HUES48 (cell line): ENCODE results near the gene SMYD4.
"Not testable (repeated sequence)": the region's sequence is repeated elsewhere in the genome, so short reads cannot be mapped to it uniquely, and the experiment has no call there.

ENCODE experiments used
- H3K27ac ChIP-seq: one replicate; pipeline ENCODE4 v1.7.0; 2013; ENCODE audit warnings: low read depth, low read length, inconsistent platforms
- H3K27me3 ChIP-seq: 2 replicates; pipeline ENCODE4 v1.6.1; 2013; ENCODE audit warnings: mild to moderate bottlenecking, low read length; ENCODE audit not compliant: control insufficient read depth, insufficient read depth
- H3K36me3 ChIP-seq: 2 replicates; pipeline ENCODE4 v1.6.1; 2013; ENCODE audit warnings: low read length; ENCODE audit not compliant: control insufficient read depth, insufficient read depth
- H3K4me1 ChIP-seq: 2 replicates; pipeline ENCODE4 v1.6.1; 2013; ENCODE audit warnings: mild to moderate bottlenecking, low read length; ENCODE audit not compliant: control insufficient read depth, insufficient read depth
- H3K4me3 ChIP-seq: 2 replicates; pipeline ENCODE4 v1.5.1; 2013; ENCODE audit warnings: mild to moderate bottlenecking, low read depth, low read length
- H3K9ac ChIP-seq: 2 replicates; pipeline ENCODE4 v1.6.1; 2013; ENCODE audit warnings: mild to moderate bottlenecking, low read depth, low read length, moderate library complexity
- H3K9me3 ChIP-seq: 2 replicates; pipeline ENCODE4 v1.6.1; 2013; ENCODE audit warnings: low read length; ENCODE audit not compliant: control insufficient read depth, insufficient read depth

SMYD4 gene

GRCh38 chr17:1797846-1798245, 31.9 kb downstream of the SMYD4 start:
- H3K9me3 ChIP-seq, H3K27ac ChIP-seq, H3K27me3 ChIP-seq, H3K9ac ChIP-seq, H3K4me3 ChIP-seq, H3K4me1 ChIP-seq: not testable (repeated sequence)
- peaks cover 32% of the 10 kb centered on the region for H3K36me3 ChIP-seq

GRCh38 chr17:1797323-1797722, 32.4 kb downstream of the SMYD4 start:
- no peaks in the 10 kb centered on the region for H3K27me3 ChIP-seq
- no peaks in the 10 kb centered on the region for H3K9me3 ChIP-seq
- H3K36me3 ChIP-seq: peaks cover 29% of the 10 kb centered on the region
- H3K4me1 ChIP-seq: 0 out of 2 replicates have a peak, but pooled peaks cover 2% of the 10 kb centered on the region
- H3K27ac ChIP-seq: no peak overlapping the region
- no peak overlapping the region for H3K4me3 ChIP-seq
- no peak overlapping the region for H3K9ac ChIP-seq

DNA sequence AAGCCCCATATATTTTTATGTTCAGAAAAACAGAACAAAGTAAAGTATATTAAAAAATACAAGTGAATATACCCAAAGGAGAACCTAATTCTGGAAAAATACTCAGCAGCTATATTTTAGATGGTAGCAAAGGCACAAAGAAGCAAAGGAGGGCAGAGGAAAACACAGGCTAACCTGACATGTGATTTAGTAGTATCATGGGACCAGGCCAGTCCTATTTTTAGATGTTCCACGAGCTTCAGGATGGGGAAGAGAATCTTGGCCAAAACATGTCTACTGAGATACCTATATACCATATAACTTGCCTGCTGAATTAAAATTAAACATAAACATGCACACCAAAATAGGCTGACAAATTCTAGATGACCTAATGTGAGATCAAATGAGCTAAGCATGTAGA, 32.9 kb downstream of the SMYD4 start:
- Histone ChIP-seq H3K4me3 (no peak overlapping the region), H3K9ac (no peak overlapping the region), H3K9me3 (no peaks in the 10 kb centered on the region), H3K36me3 (peaks cover 24% of the 10 kb centered on the region), H3K27ac (no peak overlapping the region), H3K4me1 (0 out of 2 replicates have a peak, but pooled peaks cover 2% of the 10 kb centered on the region), H3K27me3 (no peaks in the 10 kb centered on the region)

DNA sequence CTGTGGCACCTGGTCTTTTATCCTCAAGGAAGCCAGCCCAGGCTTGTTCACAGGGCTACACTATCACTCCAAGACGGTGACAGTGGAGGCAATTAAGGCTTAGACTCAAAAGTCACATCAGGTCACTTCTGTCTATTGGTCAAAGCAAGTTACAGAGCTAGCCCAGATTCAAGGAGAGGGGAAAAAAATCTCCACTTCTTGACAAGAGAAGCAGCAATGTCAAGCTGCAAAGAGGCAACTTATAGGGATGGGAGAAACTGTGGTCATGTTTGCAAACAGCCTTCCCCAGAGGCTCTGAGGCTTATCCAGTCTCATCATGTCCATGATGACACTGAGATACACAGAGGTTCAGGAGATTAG, 36.3 kb downstream of the SMYD4 start:
- no peak overlapping the region for H3K27ac ChIP-seq
- no peak overlapping the region for H3K9ac ChIP-seq
- H3K4me3 ChIP-seq: no peak overlapping the region

DNA sequence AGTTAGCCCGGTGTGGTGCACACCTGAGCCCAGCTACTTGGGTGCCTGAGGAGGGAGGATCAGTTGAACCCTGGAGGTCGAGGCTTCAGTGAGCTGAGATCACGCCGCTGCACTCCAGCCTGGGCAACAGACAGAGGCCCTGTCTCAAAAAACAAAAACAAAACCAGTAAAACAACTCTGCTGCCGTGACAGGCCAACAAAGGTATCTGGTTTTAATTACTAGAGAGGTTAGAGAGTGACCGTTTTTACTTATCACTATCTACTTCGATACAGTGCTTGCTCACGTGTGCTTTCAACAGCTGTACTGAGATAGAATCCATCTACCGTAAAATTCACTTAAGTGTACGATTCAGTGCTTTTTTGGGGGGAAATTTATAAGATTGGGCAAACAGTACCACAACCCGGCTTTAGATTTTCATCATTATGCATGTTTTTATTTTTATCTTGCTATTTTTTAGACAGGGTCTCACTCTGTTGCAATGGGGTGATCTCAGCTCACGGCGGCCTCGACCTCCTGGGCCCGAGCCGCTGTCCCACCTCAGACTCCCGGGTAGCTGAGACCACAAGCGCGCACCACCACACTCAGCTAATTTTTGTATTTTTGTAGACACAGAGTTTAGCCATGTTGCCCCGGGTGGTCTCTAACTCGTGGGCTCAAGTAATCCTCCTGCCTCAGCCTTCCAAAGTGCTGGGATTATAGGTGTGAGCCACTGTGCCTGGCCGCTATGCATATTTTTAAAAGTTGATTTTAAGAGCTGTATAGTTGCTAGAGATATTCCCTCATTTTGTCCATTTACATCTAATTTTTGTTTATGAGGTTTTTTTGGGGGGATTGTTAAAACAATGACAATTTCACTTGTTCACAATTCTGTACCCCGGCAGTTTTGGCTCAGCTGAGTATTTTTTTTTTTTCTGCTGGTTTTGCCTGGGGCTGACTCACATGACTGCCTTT, 36.9 kb downstream of the SMYD4 start:
- H3K9ac ChIP-seq: no peak overlapping the region
- no peak overlapping the region for H3K27ac ChIP-seq

More for the DNA sequence above, 36.3 kb downstream of the SMYD4 start:
- peaks cover 4% of the 10 kb centered on the region; the same call in 1 of the 2 replicates for H3K36me3 ChIP-seq
- no peaks in the 10 kb centered on the region for H3K9me3 ChIP-seq
- 0 out of 2 replicates have a peak, but pooled peaks cover 2% of the 10 kb centered on the region for H3K4me1 ChIP-seq
- H3K27me3 ChIP-seq: no peaks in the 10 kb centered on the region

DNA sequence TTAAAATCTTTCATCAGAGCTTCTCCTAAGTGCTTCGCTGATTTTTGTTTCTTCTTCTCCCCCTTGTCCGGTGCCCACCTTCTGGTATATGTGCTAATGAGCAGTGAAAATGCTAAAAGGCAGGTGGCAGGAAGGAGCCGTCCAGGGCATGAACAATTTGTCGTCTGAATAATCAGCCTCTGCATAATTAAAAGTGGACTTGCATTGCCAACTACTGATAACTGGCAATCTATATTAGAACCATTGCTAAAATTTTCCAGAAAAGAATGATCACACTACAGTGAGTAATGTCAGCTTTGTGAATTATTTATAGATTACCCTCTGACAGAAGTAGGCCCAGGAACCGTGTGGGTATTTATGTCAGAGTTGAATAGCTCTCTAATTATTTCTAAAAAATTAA, 39.8 kb downstream of the SMYD4 start:
- Histone ChIP-seq H3K9ac (no peak overlapping the region), H3K4me1 (0 out of 2 replicates have a peak, but pooled peaks cover 2% of the 10 kb centered on the region), H3K27ac (no peak overlapping the region), H3K9me3 (no peaks in the 10 kb centered on the region), H3K4me3 (no peak overlapping the region), H3K36me3 (peaks cover 23% of the 10 kb centered on the region), H3K27me3 (no peaks in the 10 kb centered on the region)

More for the DNA sequence above, 36.9 kb downstream of the SMYD4 start:
- H3K4me3 ChIP-seq: no peak overlapping the region
- 0 out of 2 replicates have a peak, but pooled peaks cover 2% of the 10 kb centered on the region for H3K4me1 ChIP-seq
- no peaks in the 10 kb centered on the region for H3K27me3 ChIP-seq
- H3K36me3 ChIP-seq: peaks cover 4% of the 10 kb centered on the region; the same call in 1 of the 2 replicates
- H3K9me3 ChIP-seq: no peaks in the 10 kb centered on the region

GRCh38 chr17:1787301-1787902, 42.3 kb downstream of the SMYD4 start:
- no peak overlapping the region for H3K27ac ChIP-seq
- H3K36me3 ChIP-seq: peaks cover 45% of the 10 kb centered on the region
- H3K9ac ChIP-seq: no peak overlapping the region
- H3K27me3 ChIP-seq: no peaks in the 10 kb centered on the region
- H3K9me3 ChIP-seq: no peaks in the 10 kb centered on the region
- no peak overlapping the region for H3K4me3 ChIP-seq
- H3K4me1 ChIP-seq: no peaks in the 10 kb centered on the region

- no peak overlapping the region for H3K9ac ChIP-seq
- H3K36me3 ChIP-seq: peaks cover 52% of the 10 kb centered on the region
- no peaks in the 10 kb centered on the region for H3K9me3 ChIP-seq
- H3K27ac ChIP-seq: no peak overlapping the region
- no peak overlapping the region for H3K4me3 ChIP-seq
- no peaks in the 10 kb centered on the region for H3K27me3 ChIP-seq
- no peaks in the 10 kb centered on the region for H3K4me1 ChIP-seq
These were observed 43.0 kb downstream of the SMYD4 start for GRCh38 chr17:1786708-1787107.

DNA sequence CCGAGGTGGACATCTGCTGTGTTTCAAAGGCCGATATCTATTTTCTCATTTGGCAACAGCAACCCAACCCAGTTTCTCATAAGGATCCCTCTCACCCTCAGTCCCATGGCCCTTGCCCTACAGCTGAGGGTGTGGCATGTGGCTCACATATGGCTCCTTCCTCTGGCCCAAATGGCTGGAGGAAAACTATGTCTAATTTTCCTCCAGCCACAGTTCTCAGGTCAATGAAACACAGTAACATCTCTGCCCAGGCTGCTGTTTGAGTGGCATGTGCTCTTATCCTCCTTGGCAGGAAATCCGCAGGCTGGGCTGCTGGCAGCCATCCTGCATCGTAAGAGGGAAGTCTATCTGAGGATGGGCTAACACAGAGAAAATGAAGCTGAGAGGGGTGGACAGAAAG, 43.8 kb downstream of the SMYD4 start:
- Histone ChIP-seq H3K4me3 (no peak overlapping the region), H3K27me3 (no peaks in the 10 kb centered on the region), H3K9ac (no peak overlapping the region), H3K27ac (no peak overlapping the region), H3K36me3 (peaks cover 59% of the 10 kb centered on the region), H3K4me1 (no peaks in the 10 kb centered on the region), H3K9me3 (no peaks in the 10 kb centered on the region)

DNA sequence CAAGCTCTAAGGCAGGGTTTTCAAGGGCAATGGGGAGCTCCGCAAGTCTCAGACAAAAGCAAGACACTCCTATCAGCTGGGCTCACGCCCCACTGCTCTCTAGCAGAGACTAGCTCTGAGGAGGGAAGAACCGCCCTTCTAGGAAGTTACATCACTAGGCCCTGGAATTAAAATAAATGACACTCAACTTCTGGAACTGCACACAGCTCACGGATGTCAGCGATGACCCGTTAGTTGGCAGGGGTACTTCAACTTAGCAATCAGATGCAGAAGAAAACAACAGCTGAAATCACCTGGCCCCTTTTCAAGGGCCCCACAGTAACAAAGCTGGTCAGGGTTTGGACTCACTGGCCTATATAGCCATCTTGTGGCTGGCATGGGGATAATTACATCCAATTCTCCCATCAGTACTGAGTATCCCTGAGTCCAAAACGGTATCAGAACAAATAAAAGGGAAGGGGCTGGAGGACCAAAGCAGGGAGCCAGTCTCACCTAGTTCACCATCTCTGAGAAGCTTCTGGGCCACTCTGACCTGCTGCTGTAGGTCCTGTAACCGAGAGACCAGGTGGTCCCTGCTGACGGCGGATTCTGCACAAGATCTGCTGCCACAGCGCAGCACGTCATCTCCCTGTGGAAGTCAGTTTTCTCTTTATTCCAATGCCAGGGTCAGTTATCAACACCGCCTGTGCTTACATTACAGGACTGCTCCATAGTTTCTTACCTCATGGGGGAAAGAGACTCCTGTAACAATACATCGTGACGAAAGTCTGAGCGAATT, 45.7 kb downstream of the SMYD4 start:
- Histone ChIP-seq H3K4me1 (no peaks in the 10 kb centered on the region), H3K27me3 (no peaks in the 10 kb centered on the region), H3K9me3 (no peaks in the 10 kb centered on the region), H3K9ac (no peak overlapping the region), H3K36me3 (peaks cover 70% of the 10 kb centered on the region), H3K27ac (no peak overlapping the region), H3K4me3 (no peak overlapping the region)
